ENCODE data around the gene FCN1.
"Not testable (repeated sequence)": the region's sequence is repeated elsewhere in the genome, so short reads cannot be mapped to it uniquely, and the experiment has no call there.

The FCN1 gene

GRCh38 chr9:134861595-134862334 lies 55.9 kb downstream of the FCN1 start:
- H3K14ac ChIP-seq (ENCODE audit: low read length), result no peak overlapping the region
- peak overlapping the region in 1 of 2 donors; percentile 50 for H3K4me3 ChIP-seq (ENCODE audit: low read length in 2 of 2)
- H3K18ac ChIP-seq (ENCODE audit: low read length), result no peak overlapping the region
- H2BK5ac ChIP-seq (ENCODE audit: low read length), result no peak overlapping the region
- no peak overlapping the region for H2BK15ac ChIP-seq (ENCODE audit: low read length)
- H4K8ac ChIP-seq (ENCODE audit: low read depth, low read length), result no peak overlapping the region
- no peak overlapping the region for H4K91ac ChIP-seq (ENCODE audit: low read depth, low read length, poor library complexity)
- no peaks in the 10 kb centered on the region for H3K4me1 ChIP-seq (ENCODE audit: control insufficient read depth in 2 of 2, insufficient read depth in 1 of 2, low read depth in 1 of 2, low read length in 2 of 2)
- H2BK120ac ChIP-seq (ENCODE audit: low read depth, low read length), result no peak overlapping the region
- H3K4me2 ChIP-seq (ENCODE audit: insufficient read depth, low read length, poor library complexity, severe bottlenecking), result no peak overlapping the region
- no peak overlapping the region for H3K9ac ChIP-seq (ENCODE audit: low read depth, low read length, poor library complexity)
- H3K27me3 ChIP-seq (ENCODE audit: control insufficient read depth in 3 of 3, insufficient read depth in 3 of 3, low read depth in 1 of 3, low read length in 3 of 3), result no peaks in the 10 kb centered on the region
- no peak overlapping the region for H3K4ac ChIP-seq (ENCODE audit: low read length)
- no peaks in the 10 kb centered on the region for H3K79me1 ChIP-seq (ENCODE audit: low read depth, low read length)
- DNase-seq (ENCODE audit: low spot score), result no peak
- peak overlapping the region; percentile 34 for H2AK5ac ChIP-seq (ENCODE audit: low read depth, low read length)
- WGBS, 2 donors (ENCODE audit: extremely low coverage in 2 of 2, insufficient read length in 2 of 2, insufficient replicate concordance in 1 of 2), result no CpG with 5 or more reads among the region's 17 CpGs
- peak overlapping the region; percentile 69 for H3K23ac ChIP-seq (ENCODE audit: low read depth, low read length, poor library complexity)
- no peaks in the 10 kb centered on the region for H3K36me3 ChIP-seq (replicated peaks in 1 of 2; ENCODE audit: control insufficient read depth in 2 of 2, insufficient read depth in 2 of 2, low read length in 2 of 2)
- H2BK12ac ChIP-seq (ENCODE audit: low read length), result no peak overlapping the region
- H3K27ac ChIP-seq (replicated peaks; ENCODE audit: low read length), result no peak overlapping the region
- no peak overlapping the region for H2AFZ ChIP-seq (ENCODE audit: low read length)
- peaks cover 0 to 4% of the 10 kb centered on the region in 2 donors for H3K9me3 ChIP-seq (replicated peaks in 1 of 2; ENCODE audit: control insufficient read depth in 2 of 2, insufficient read depth in 1 of 2, low read depth in 1 of 2, low read length in 2 of 2)

- no peaks in the 10 kb centered on the region for H3K27me3 ChIP-seq (ENCODE audit: control insufficient read depth in 3 of 3, insufficient read depth in 3 of 3, low read depth in 1 of 3, low read length in 3 of 3)
- no peak for DNase-seq (ENCODE audit: low spot score)
- no CpG with 5 or more reads among the region's 13 CpGs for WGBS, 2 donors (ENCODE audit: extremely low coverage in 2 of 2, insufficient read length in 2 of 2, insufficient replicate concordance in 1 of 2)
These were observed 57.2 kb downstream of the FCN1 start for GRCh38 chr9:134860510-134860909.

GRCh38 chr9:134858051-134858841 lies 59.5 kb downstream of the FCN1 start:
- Histone ChIP-seq H2BK12ac (ENCODE audit: low read length) (no peak overlapping the region), H4K8ac (ENCODE audit: low read depth, low read length) (no peak overlapping the region), H3K27me3 (ENCODE audit: control insufficient read depth in 3 of 3, insufficient read depth in 3 of 3, low read depth in 1 of 3, low read length in 3 of 3) (no peaks in the 10 kb centered on the region), H3K4me3 (ENCODE audit: low read length in 2 of 2) (no peak overlapping the region), H3K4me2 (ENCODE audit: insufficient read depth, low read length, poor library complexity, severe bottlenecking) (no peak overlapping the region), H3K23ac (ENCODE audit: low read depth, low read length, poor library complexity) (no peak overlapping the region), H2BK120ac (ENCODE audit: low read depth, low read length) (no peak overlapping the region), H4K91ac (ENCODE audit: low read depth, low read length, poor library complexity) (no peak overlapping the region), H3K9ac (ENCODE audit: low read depth, low read length, poor library complexity) (no peak overlapping the region), H3K4me1 (ENCODE audit: control insufficient read depth in 2 of 2, insufficient read depth in 1 of 2, low read depth in 1 of 2, low read length in 2 of 2) (no peaks in the 10 kb centered on the region), H3K9me3 (replicated peaks in 1 of 2; ENCODE audit: control insufficient read depth in 2 of 2, insufficient read depth in 1 of 2, low read depth in 1 of 2, low read length in 2 of 2) (peaks cover 0 to 4% of the 10 kb centered on the region in 2 donors), H2AK5ac (ENCODE audit: low read depth, low read length) (no peak overlapping the region), H3K14ac (ENCODE audit: low read length) (no peak overlapping the region), H2AFZ (ENCODE audit: low read length) (no peak overlapping the region), H3K79me1 (ENCODE audit: low read depth, low read length) (no peaks in the 10 kb centered on the region), H3K27ac (replicated peaks; ENCODE audit: low read length) (no peak overlapping the region), H2BK15ac (ENCODE audit: low read length) (no peak overlapping the region), H3K4ac (ENCODE audit: low read length) (no peak overlapping the region), H2BK5ac (ENCODE audit: low read length) (no peak overlapping the region), H3K18ac (ENCODE audit: low read length) (no peak overlapping the region), H3K36me3 (replicated peaks in 1 of 2; ENCODE audit: control insufficient read depth in 2 of 2, insufficient read depth in 2 of 2, low read length in 2 of 2) (no peaks in the 10 kb centered on the region)
- WGBS, 2 donors (ENCODE audit: extremely low coverage in 2 of 2, insufficient read length in 2 of 2, insufficient replicate concordance in 1 of 2), result no CpG with 5 or more reads among the region's 11 CpGs
- DNase-seq (ENCODE audit: low spot score), result no peak

More at GRCh38 chr9:134860510-134860909, 57.2 kb downstream of the FCN1 start:
- H3K4me3 ChIP-seq (ENCODE audit: low read length in 2 of 2), result no peak overlapping the region
- no peak overlapping the region for H3K14ac ChIP-seq (ENCODE audit: low read length)
- H2AK5ac ChIP-seq (ENCODE audit: low read depth, low read length), result no peak overlapping the region
- no peak overlapping the region for H3K4ac ChIP-seq (ENCODE audit: low read length)
- H3K9ac ChIP-seq (ENCODE audit: low read depth, low read length, poor library complexity), result no peak overlapping the region
- H3K27ac ChIP-seq (replicated peaks; ENCODE audit: low read length), result no peak overlapping the region
- H3K4me2 ChIP-seq (ENCODE audit: insufficient read depth, low read length, poor library complexity, severe bottlenecking), result no peak overlapping the region
- H4K8ac ChIP-seq (ENCODE audit: low read depth, low read length), result no peak overlapping the region
- no peak overlapping the region for H2AFZ ChIP-seq (ENCODE audit: low read length)
- H3K4me1 ChIP-seq (ENCODE audit: control insufficient read depth in 2 of 2, insufficient read depth in 1 of 2, low read depth in 1 of 2, low read length in 2 of 2), result no peaks in the 10 kb centered on the region
- H2BK12ac ChIP-seq (ENCODE audit: low read length), result no peak overlapping the region
- H2BK15ac ChIP-seq (ENCODE audit: low read length), result no peak overlapping the region
- no peaks in the 10 kb centered on the region for H3K79me1 ChIP-seq (ENCODE audit: low read depth, low read length)
- no peak overlapping the region for H2BK120ac ChIP-seq (ENCODE audit: low read depth, low read length)
- no peak overlapping the region for H4K91ac ChIP-seq (ENCODE audit: low read depth, low read length, poor library complexity)
- no peak overlapping the region for H3K23ac ChIP-seq (ENCODE audit: low read depth, low read length, poor library complexity)
- no peak overlapping the region for H2BK5ac ChIP-seq (ENCODE audit: low read length)
- H3K36me3 ChIP-seq (replicated peaks in 1 of 2; ENCODE audit: control insufficient read depth in 2 of 2, insufficient read depth in 2 of 2, low read length in 2 of 2), result no peaks in the 10 kb centered on the region
- H3K18ac ChIP-seq (ENCODE audit: low read length), result no peak overlapping the region
- peaks cover 0 to 4% of the 10 kb centered on the region in 2 donors for H3K9me3 ChIP-seq (replicated peaks in 1 of 2; ENCODE audit: control insufficient read depth in 2 of 2, insufficient read depth in 1 of 2, low read depth in 1 of 2, low read length in 2 of 2)

- H3K27ac ChIP-seq (replicated peaks; ENCODE audit: low read length); H2BK15ac ChIP-seq (ENCODE audit: low read length); H3K4ac ChIP-seq (ENCODE audit: low read length); H3K36me3 ChIP-seq (replicated peaks in 1 of 2; ENCODE audit: control insufficient read depth in 2 of 2, insufficient read depth in 2 of 2, low read length in 2 of 2); DNase-seq (ENCODE audit: low spot score); H2BK5ac ChIP-seq (ENCODE audit: low read length); H3K18ac ChIP-seq (ENCODE audit: low read length); H3K9ac ChIP-seq (ENCODE audit: low read depth, low read length, poor library complexity); H2BK120ac ChIP-seq (ENCODE audit: low read depth, low read length); H2BK12ac ChIP-seq (ENCODE audit: low read length); H3K14ac ChIP-seq (ENCODE audit: low read length); H4K91ac ChIP-seq (ENCODE audit: low read depth, low read length, poor library complexity); H3K79me1 ChIP-seq (ENCODE audit: low read depth, low read length); H3K4me3 ChIP-seq (ENCODE audit: low read length in 2 of 2); H3K4me2 ChIP-seq (ENCODE audit: insufficient read depth, low read length, poor library complexity, severe bottlenecking); H4K8ac ChIP-seq (ENCODE audit: low read depth, low read length); H2AFZ ChIP-seq (ENCODE audit: low read length); H3K27me3 ChIP-seq (ENCODE audit: control insufficient read depth in 3 of 3, insufficient read depth in 3 of 3, low read depth in 1 of 3, low read length in 3 of 3); H3K9me3 ChIP-seq (replicated peaks in 1 of 2; ENCODE audit: control insufficient read depth in 2 of 2, insufficient read depth in 1 of 2, low read depth in 1 of 2, low read length in 2 of 2); H3K23ac ChIP-seq (ENCODE audit: low read depth, low read length, poor library complexity); H2AK5ac ChIP-seq (ENCODE audit: low read depth, low read length); H3K4me1 ChIP-seq (ENCODE audit: control insufficient read depth in 2 of 2, insufficient read depth in 1 of 2, low read depth in 1 of 2, low read length in 2 of 2): not testable (repeated sequence)
- no CpG with 5 or more reads among the region's 2 CpGs for WGBS, 2 donors (ENCODE audit: extremely low coverage in 2 of 2, insufficient read length in 2 of 2, insufficient replicate concordance in 1 of 2)
These were observed 60.3 kb downstream of the FCN1 start for GRCh38 chr9:134857451-134857850.

Measured in neuronal stem cell (in vitro differentiated cells).